Breast epithelium (tissue), 3 donors: ENCODE measurements around the gene BRF1.

Source experiments
- POLR2AphosphoS5 ChIP-seq, 3 donors: sonication (generic); formaldehyde crosslinking; IDR thresholded peaks; one replicate each; pipeline ENCODE4 v1.6.1; 2017; ENCODE audit warnings: antibody characterized with exemption in 3 of 3
- TF ChIP-seq, protein P1 (sequence below), 3 donors: fragments of 450-650 bp; IDR thresholded peaks; one replicate each; pipeline ENCODE4 v1.5.1; 2016 to 2017; ENCODE audit warnings: antibody characterized with exemption in 3 of 3, mild to moderate bottlenecking in 3 of 3, moderate library complexity in 3 of 3

DNA sequence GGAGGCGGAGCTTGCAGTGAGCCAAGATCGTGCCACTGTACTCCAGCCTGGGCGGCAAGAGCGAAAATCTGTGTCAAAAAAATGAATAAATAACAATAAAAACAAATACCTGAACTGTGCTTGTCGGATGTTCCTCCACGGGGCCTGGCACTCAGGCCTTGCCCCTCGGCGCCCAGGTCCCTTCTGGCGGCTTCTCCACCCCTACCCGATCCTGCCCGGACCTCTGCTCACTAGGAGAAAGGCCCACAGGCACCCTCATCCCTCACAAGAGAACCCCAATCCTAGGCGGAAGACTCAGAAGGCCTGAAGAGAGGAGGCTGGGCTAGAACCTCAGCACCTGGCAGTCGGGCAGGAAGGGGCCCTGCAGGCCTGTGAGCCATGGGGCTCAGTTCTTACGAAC is 73.5 kb downstream of the BRF1 start:
- no peak for TF ChIP-seq POLR2AphosphoS5 (IDR thresholded peaks at IDR 0.05)
- TF ChIP-seq, protein P1, sequence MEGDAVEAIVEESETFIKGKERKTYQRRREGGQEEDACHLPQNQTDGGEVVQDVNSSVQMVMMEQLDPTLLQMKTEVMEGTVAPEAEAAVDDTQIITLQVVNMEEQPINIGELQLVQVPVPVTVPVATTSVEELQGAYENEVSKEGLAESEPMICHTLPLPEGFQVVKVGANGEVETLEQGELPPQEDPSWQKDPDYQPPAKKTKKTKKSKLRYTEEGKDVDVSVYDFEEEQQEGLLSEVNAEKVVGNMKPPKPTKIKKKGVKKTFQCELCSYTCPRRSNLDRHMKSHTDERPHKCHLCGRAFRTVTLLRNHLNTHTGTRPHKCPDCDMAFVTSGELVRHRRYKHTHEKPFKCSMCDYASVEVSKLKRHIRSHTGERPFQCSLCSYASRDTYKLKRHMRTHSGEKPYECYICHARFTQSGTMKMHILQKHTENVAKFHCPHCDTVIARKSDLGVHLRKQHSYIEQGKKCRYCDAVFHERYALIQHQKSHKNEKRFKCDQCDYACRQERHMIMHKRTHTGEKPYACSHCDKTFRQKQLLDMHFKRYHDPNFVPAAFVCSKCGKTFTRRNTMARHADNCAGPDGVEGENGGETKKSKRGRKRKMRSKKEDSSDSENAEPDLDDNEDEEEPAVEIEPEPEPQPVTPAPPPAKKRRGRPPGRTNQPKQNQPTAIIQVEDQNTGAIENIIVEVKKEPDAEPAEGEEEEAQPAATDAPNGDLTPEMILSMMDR (IDR thresholded peaks at IDR 0.05), result no peak
